Measurements from ENCODE around the gene SLC43A2. TPM values are rescaled to one million over a fixed set of nuclear protein-coding genes. Genes with fewer than 3 reads are reported as not detected.

The SLC43A2 gene
- total RNA-seq, 1 donor from 2014 or later, result 5.5 TPM

DNA sequence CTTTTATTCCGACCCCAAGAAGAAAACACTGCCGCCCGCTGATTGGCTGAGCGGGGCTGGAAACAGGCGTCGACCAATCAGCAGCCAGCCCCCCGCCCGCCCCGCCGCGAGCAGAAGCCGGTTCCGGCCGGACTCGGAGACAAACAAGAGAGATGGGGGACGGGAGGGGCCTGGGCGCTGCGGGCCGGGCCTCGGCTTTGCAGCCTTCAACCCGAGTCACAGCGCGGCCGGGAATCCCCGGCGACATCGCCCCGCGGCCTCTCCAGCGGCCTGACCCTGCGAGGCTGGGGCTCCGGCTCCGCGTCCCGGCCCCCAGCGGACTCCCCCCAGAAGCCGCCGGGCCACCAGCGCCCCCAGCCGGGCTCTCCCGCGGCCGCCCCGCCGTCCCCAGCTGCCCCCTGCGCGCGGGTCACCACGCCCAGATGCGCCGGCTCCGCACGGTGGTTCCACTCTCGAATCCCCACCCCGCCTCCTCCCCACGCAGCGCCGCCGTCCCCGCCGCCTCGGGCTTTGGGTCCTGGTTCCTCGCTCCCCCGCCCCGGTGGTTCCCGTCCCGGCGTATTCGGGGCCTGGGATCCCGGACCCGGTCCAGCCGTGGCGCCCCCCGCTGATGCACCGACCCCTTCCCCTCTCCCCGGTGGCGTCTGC, 346 bp upstream of the SLC43A2 start:
- DNase-seq (ENCODE audit: missing footprints), result peak; percentile 98
- ATAC-seq, result peak; percentile 88
- intact Hi-C loops (cut with DNase I), result loop anchor here (1.0 kb wide), 1 partner anchor 55 kb away; no protein-coding TSS in a partner anchor

DNA sequence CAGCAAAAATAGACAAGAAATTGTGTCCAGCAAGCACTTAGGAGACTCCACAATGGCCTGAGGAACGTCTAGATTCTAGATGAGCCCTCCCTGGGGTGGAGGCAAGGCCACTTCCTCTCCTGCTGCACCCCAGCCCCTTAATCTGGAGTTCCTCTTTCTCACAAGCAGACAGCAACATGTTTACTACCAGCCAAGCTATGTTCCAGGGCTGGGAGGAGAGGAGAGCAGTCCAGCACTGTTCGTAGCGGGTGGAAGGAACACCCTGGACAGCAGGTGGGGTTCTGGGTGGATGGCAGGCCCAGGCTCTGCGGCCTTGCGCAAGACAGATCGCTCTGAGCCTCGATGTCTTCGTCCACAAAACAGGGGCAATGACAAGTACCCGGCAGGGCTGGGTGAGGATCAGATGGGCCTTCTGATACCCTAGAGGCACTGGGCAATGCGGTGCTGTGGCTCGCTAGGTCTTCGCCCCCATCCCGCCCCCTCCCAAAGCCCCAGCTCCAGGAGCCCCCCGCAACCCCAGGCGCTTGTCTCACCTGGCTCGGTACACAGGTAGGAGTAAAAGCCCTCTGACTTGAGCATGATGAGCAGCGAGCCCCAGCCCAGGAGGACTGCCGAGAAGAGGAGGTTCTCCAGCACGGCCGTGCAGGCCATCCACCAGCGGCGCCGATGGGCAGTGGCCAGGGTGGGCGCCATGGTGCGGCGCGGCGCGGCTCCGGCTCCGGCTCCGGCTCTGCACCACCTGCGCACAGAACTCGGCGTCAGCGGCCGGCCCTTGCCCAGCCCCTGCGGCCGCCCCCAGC, 1.3 kb downstream of the SLC43A2 start:
- intact Hi-C loops (cut with DNase I), result no loop called here
- DNase-seq (ENCODE audit: missing footprints), result peak; percentile 76
- ATAC-seq, result no peak

DNA sequence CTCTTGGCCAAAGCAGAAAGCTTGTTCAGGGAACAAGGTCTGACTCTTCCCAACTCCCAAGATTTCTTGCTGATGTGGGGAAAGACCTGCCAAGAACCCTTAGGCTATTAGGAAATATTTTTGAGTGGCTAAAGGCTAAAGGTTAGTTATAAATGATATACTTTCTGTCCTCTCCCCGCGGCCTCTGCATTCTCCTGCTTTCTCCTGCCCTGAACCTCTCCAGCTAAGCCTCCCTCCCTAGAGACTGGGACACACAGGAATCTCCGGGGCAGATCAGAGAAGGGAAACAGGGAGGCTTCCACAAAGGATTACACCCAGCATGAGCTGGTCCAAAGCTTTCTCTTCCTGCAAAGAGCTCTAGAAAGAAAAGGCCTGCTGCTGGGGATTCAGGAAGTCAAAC, 2.3 kb downstream of the SLC43A2 start:
- no peak for DNase-seq (ENCODE audit: missing footprints)
- intact Hi-C loops (cut with DNase I), result no loop called here
- no peak for ATAC-seq

DNA sequence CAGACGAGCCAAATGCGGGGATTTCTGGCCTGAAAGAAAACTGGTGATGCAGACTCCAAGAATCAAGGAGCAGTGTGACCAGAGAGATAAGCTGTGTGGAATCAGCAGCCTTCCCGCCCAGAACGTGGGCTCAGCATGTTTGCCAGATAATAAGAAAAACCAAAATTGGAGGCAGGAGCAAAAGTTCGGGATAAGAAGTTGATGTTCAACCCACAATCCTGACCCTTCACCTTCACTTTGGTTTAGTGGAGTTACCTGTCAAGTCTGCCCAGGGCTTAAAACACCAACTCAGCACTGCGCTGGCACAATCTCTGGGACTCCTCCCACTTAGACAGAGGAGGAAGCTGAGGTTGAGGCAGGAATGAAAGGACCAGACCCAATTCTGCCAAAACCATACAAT, 3.1 kb downstream of the SLC43A2 start:
- peak; percentile 62 for DNase-seq (ENCODE audit: missing footprints)
- intact Hi-C loops (cut with DNase I), result no loop called here
- no peak for ATAC-seq

DNA sequence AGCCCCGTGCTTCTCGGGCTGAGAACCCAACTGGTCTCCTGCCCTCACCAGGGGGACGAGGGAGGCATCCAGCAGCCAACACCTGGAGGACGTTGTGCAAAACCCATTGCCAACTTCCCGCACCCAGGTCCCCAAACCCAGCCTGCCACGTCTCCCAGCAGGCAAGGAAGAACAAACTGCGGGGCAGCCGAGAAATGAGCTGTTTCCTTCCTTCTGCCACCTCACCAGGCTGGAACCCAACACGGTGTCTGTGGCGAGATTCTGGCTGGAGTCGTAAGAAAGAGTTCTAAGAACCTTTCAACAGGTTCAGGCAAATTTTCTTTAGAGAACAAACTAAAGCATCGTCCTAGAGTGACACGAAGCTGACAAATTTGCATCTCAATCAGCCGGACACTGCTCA, 3.6 kb downstream of the SLC43A2 start:
- ATAC-seq (no peak), DNase-seq (ENCODE audit: missing footprints) (peak; percentile 42)
- intact Hi-C loops (cut with DNase I), result no loop called here

DNA sequence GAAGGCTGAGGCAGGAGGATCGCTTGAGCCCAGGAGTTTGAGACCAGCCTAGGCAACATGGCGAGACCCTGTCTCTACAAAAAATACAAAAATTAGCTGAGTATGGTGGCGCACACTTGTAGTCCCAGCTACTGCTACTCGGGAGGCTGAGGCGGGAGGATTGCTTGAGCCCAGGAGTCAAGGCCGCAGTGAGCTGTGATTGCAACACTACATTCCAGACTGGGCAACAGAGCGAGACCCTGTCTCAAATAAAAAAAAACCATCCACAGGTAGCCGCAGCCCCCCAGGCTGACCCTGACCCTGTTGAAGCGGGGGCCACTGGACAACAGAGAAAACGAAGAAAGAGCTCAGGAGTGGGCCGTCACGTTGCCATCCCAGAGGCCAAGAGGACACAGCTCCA, 4.0 kb downstream of the SLC43A2 start:
- DNase-seq (ENCODE audit: missing footprints) (peak; percentile 40), ATAC-seq (no peak)
- intact Hi-C loops (cut with DNase I), result no loop called here

DNA sequence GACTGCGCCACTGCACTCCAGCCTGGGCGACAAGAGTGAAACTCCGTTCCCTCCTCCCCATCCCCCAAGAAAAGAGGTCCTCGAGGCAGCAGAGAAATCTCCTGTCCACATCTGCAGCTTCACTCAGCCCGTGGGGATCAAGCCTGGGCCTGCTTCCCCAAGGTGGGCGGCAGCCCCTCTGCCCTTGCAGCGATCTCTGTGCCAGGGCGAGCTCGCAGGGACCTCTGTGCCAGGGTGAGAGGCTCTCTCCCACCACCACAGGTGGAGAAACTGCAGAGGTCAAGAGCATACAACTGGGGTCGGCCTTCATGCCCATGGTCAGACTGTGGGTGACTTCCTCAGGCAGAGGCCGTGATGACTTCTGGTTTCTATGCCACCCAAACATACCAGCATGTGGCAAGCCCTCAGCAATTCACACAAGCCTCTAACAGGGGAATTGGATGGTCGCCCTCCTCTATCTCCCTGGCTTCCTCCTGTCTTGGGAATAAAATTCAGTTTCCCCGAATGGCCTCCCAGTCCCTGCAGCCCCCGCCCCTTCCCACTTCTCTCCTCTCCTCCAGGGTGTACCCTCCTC, 5.5 kb downstream of the SLC43A2 start:
- ATAC-seq (no peak), DNase-seq (ENCODE audit: missing footprints) (peak; percentile 41)
- intact Hi-C loops (cut with DNase I), result no loop called here

DNA sequence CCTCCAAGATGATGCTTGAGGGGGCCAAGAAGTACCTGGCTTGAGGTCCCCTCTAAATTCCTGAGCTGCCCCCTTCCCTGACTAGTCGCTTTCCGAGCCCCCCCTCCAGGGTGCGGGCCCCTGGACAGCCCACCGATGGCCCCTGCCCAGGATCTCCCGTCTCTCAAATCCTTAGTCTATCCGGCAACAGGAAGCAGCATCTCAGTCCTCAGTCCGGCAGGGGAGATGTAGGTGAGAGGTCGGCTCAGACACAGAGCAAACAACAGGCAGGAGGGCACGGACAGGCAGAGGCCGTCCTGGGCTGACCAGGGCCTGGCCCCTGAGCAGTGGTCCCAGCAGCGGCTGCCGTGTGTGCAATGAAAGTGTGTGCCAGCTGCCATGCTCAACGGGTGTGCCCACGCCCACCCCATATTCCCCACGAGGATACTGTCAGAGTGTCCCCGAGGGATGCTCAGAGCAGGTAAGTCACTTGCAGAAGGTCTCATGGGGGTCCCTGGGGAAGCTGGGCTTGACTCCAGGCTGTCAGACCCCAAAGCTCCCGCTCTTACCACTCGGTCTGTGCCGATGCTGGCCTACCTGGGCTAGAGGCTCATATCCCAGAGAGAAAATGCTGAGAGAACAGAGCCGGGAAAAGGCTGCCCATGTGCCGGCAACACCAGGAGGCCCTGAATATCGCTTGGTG, 7.2 kb downstream of the SLC43A2 start:
- intact Hi-C loops (cut with DNase I), result no loop called here
- DNase-seq (ENCODE audit: missing footprints) (peak; percentile 40), ATAC-seq (no peak)

DNA sequence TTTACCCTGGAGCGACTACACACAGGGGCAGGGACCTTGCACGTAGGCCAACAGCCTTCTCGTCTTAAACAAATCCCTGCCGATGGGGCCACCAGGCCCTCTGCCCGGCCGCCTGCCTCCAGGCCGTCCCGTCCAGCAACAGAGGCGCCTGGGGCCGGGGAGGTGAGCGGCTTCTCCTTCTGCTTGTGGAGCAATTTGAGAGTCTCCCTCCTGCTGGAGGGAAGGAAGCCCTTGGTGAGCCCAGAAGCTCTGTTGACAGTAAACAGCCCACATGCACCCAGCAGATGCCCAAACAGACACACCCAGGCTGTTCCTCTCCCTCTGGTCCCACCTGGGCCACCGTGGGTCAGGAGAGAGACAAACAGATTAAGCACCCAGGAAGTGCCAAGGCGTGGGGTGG, 8.1 kb downstream of the SLC43A2 start:
- ATAC-seq (no peak), DNase-seq (ENCODE audit: missing footprints) (peak; percentile 21)
- intact Hi-C loops (cut with DNase I), result no loop called here

DNA sequence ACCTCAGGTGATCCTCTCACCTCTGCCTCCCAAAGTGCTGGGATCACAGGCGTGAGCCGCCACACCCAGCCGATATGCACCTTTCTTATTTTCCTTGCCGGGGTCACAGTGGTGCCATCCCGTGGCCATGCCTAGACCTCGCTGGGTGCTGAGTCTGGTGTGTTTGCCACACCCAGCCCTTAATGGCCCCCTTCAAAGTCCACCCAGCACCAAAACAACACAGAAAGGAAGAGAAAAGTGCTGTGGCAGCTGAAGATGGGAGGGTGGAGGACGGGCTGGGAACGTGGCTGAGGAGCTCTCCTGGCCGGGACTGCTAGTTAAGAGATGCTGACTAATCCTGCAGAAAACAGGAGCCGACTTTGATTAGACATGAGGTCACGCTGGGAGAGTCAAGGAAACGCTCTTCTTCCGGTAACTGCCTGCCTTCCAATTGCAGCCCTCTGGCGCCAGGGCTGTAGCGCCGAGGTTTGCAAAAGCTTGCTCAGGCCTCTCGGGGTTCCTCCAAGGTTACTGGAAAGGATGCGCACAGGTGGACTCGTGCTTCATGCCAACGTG, 10.9 kb downstream of the SLC43A2 start:
- DNase-seq (ENCODE audit: missing footprints) (peak; percentile 60), ATAC-seq (peak; percentile 73)
- intact Hi-C loops (cut with DNase I), result no loop called here

DNA sequence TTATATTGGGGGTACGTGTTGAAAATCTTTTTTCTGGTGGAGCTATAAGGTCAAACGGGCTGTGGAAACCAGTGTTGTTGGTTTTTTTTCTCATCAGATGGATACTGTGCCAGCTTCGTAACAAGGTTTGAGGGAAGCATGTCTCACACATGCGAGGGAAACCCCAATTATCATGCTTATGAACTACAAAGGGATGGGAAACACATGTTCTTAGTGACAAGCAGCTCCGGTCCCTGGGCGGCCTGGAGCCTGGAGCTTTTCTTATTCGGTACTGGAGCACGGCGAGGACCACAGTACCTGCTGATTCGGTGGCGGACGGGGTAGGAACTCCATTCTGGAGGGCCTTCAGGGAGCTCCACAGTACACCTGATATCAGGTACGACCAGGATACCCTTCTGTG, 12.5 kb downstream of the SLC43A2 start:
- DNase-seq (ENCODE audit: missing footprints) (peak; percentile 50), ATAC-seq (no peak)
- intact Hi-C loops (cut with DNase I), result no loop called here

DNA sequence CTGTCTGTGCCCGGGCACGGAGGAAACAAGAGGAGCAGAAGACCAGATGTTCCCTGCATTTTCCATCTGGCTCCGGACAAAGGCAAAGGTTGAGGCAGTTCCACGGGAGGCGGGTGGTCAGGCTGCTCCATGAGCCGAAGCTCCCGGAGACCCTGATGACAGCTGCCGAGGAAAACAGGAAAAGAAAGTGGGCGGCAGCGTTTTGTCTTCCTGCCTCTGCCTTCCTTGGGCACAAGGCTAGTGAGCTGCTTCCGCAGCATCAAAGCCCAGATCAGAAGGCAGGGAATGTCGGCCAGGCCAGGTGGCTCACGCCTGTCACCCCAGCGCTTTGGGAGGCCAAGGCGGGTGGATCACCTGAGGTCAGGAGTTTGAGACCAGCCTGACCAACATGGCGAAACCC, 16.2 kb downstream of the SLC43A2 start:
- intact Hi-C loops (cut with DNase I), result no loop called here
- peak; percentile 34 for DNase-seq (ENCODE audit: missing footprints)
- ATAC-seq, result no peak

DNA sequence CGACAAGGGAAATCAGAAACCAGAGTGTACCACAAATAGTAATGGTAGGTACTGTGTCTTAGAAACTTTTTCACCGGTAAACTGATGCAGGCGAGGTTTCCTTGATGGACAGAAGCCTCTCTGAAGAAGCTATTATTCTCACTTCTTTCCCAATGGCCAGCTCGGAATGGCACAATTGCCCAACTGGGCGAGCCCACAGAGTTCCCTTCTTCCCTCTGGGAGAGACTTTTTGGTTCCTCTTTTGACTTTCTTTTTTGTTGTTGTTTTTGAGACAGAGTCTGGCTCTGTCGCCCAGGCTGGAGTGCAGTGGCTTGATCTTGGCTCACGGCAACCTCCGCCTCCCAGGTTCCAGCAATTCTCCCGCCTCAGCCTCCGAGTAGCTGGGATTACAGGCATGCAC, 16.9 kb downstream of the SLC43A2 start:
- DNase-seq (ENCODE audit: missing footprints) (peak; percentile 77), ATAC-seq (peak; percentile 29)
- intact Hi-C loops (cut with DNase I), result no loop called here

DNA sequence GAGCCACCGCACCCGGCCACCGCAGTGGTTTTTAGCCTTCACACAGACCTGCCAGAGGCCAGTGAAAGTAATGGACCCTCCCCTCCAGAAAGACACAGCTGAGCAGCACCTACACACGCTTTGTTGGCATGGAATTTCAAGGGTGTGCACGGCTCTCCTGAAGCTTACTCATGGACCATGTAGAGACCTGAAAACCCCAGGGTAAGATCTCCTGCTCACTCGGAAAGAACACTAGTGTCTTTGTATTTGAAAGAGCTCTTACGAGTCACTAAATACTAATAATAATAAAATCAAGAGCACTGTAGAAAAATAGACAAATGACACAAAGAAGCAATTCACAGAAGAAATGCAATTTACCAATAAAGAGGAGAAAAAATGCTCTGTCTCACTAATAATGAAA, 20.0 kb downstream of the SLC43A2 start:
- intact Hi-C loops (cut with DNase I), result no loop called here
- DNase-seq (ENCODE audit: missing footprints), result no peak
- ATAC-seq, result no peak

DNA sequence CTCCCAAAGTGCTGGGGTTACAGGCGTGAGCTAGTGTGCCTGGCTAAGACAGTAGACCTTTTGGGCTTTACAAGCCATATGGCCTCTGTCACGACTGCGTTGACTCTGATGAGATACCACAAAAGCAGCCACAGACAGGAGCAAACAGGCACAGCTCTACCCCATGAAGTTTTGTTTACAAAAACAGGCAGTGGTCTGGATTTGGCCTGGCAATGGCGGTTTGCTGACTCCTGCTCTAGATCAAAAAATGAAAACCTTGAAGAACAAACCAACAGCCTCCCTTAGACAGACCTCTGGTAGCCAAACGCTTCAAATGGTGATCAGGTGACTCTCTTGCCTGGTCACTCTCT, 20.7 kb downstream of the SLC43A2 start:
- ATAC-seq (no peak), DNase-seq (ENCODE audit: missing footprints) (peak; percentile 20)
- intact Hi-C loops (cut with DNase I), result no loop called here

DNA sequence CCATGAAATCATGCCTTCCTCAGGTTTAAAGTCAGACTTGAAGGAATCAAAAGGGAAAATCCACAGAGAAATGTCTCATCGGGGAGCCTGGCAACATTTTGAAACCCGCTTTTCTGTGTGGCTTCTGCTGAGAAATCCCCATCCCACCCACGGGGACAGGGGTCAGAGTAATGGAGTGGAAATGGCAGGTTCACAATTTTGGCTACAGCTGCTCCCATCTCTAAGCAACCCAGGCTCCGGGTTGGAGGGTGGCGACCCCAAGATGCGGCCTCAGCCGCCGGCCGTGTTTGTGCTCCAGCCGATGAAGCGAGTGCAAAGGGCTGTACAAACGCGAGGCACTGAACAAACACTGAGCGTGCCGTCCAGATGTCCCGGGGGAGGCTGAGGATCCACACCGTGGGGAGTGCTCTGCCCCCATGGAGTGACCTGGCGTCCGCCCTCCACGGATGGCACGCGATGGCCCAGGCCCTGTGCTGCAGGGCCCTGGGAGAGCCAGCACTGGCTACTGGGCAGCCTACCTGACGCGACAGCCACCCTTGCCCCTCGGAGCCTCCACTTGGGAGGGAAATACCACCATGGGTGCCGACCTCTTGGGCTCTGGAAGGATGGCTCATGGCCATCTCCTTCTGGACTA, 22.2 kb downstream of the SLC43A2 start:
- intact Hi-C loops (cut with DNase I), result no loop called here
- no peak for ATAC-seq

DNA sequence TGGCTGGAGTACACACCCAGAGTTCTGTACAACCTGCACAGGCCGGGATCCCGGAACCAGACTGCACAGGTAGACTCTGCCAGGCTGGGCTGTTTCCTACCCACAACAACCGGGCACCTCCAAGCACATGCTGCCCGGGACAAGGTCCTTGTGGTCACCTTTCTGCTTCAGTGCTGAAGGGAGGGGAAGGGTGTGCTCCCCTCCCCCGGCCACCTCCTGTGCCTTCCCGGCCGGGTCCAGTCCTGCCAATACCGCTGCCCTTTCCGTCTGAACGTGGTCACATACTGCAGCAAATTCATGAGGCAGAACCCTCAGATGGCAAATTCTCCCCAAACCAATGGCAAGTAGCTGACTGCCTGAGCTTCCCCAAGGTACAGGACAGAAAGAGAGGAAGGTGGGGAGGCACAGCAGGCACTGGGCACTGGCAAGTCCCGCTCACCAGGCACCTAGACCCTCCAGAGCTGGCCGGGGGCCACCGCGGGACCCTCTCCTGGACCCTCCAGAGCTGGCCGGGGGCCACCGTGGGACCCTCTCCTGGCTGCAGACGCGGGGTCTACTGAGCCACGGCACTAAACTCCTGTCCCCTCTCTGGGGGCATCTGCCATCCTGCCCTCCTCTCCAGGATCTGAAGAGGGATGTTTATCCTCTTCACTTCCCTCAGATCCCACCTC, 22.8 kb downstream of the SLC43A2 start:
- intact Hi-C loops (cut with DNase I), result no loop called here
- ATAC-seq (no peak), DNase-seq (ENCODE audit: missing footprints) (peak; percentile 28)

More for the DNA sequence above, 22.2 kb downstream of the SLC43A2 start:
- DNase-seq (ENCODE audit: missing footprints), result peak; percentile 50

DNA sequence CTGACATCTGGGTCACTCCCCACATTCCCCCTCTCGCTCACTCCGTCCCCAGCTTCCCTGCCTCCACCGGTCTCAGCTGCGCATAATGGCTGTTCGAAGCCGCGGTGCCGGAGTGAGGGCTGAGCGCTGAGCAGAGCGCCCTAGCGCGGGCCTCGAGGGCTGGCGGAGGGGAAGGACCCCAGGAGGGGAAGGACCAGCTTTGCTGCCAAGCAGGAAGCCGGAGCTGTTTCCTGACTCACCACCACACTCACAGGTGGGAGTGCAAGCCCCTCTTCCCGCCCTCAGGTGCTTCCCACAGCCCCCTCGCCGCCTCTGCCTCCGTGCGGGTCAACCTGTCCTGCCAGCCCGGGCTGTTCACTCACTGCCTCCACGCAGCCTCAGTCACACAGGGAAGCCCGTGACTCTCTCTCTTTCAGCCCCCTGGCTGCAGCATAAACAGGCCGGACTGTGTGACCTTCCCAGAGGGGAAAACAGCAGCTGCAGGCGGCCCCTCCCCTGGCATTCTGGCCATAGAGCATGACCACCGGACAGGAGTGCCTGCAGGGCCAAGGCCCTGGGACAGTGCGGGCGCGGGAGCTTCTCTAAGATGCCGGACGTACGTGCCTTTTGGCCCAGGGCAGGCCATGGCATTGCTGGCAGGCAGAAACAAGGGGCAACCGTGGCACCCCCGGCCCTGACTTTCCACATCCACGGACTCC, 23.7 kb downstream of the SLC43A2 start:
- no peak for ATAC-seq
- intact Hi-C loops (cut with DNase I), result no loop called here
- DNase-seq (ENCODE audit: missing footprints), result peak; percentile 64
